Neuron (in vitro differentiated cells): ENCODE measurements around the gene SDC3.
"Not testable (repeated sequence)": the region's sequence is repeated elsewhere in the genome, so short reads cannot be mapped to it uniquely, and the experiment has no call there.

Source experiments
- H2AFZ ChIP-seq: one replicate; pipeline ENCODE4 v1.6.1; 2013; ENCODE audit warnings: low read depth, mild to moderate bottlenecking, inconsistent platforms, low read length, moderate library complexity
- H3K27me3 ChIP-seq: one replicate; pipeline ENCODE4 v1.6.1; 2013; ENCODE audit warnings: low read length; ENCODE audit not compliant: insufficient read depth
- H3K36me3 ChIP-seq: one replicate; pipeline ENCODE4 v1.6.1; 2013; ENCODE audit warnings: low read length; ENCODE audit not compliant: insufficient read depth
- H3K4me1 ChIP-seq: one replicate; pipeline ENCODE4 v1.6.1; 2013; ENCODE audit warnings: low read length; ENCODE audit not compliant: insufficient read depth
- H3K4me3 ChIP-seq: 2 replicates; pipeline ENCODE4 v1.5.1; 2013; ENCODE audit warnings: mild to moderate bottlenecking, low read length, moderate library complexity
- H3K9me3 ChIP-seq: one replicate; pipeline ENCODE4 v1.6.1; 2013; ENCODE audit warnings: low read length

Gene SDC3

DNA sequence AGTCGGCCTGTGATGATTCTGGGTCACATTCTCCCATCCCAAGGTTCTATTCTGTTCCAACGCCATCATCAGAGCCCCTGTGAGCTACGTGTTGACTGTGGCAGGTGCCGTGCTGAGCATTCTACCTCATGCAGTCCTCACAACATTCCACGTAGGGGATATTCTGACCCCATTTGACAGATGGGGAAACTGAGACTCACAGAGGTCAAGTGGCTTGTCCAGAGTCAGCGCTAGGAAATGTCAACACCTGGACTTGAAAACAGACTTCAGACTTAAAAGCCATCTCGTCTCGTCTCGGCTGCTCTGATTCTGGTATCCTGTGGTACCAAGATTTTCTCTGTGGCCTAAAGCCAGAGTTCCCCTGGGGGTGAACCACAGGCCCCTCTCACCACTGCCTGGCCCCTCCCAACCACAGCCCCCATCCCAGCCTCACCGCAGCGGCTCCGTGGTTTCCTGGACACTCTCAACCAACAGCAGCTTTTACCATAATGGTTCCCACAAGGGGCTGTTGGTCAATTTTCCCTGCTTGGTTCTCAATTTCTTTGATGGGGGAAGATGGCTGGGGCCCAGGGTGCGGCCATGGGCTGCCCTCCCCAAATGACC, 39.6 kb downstream of the SDC3 start:
- Histone ChIP-seq H3K9me3 (no peaks in the 10 kb centered on the region), H2AFZ (no peak overlapping the region), H3K27me3 (no peaks in the 10 kb centered on the region), H3K4me3 (no peak overlapping the region), H3K36me3 (peaks cover 26% of the 10 kb centered on the region), H3K4me1 (peaks cover 8% of the 10 kb centered on the region)

DNA sequence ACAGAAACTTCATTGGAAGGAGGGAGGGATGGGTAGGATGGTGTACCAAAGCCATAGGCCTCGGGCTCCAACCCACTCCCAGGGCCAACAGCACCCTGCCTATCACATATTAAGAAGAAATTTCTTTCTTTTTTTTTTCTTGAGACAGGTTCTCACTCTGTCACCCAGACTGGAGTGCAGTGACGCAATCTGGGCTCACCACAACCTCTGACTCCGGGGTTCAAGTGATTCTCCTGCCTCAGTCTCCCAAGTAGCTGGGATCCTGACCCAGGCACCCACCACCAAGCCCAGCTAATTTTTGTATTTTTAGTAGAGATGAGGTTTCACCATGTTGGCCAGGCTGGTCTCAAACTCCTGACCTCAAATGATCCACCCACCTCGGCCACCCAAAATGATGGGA, 40.5 kb downstream of the SDC3 start:
- H2AFZ ChIP-seq, H3K9me3 ChIP-seq, H3K4me3 ChIP-seq, H3K4me1 ChIP-seq, H3K27me3 ChIP-seq: not testable (repeated sequence)
- H3K36me3 ChIP-seq = peaks cover 17% of the 10 kb centered on the region

GRCh38 chr1:30867537-30867936, 41.0 kb downstream of the SDC3 start:
- H3K9me3 ChIP-seq = no peaks in the 10 kb centered on the region
- H2AFZ ChIP-seq = no peak overlapping the region
- peaks cover 10% of the 10 kb centered on the region for H3K4me1 ChIP-seq
- H3K27me3 ChIP-seq = no peaks in the 10 kb centered on the region
- H3K4me3 ChIP-seq = no peak overlapping the region
- peaks cover 12% of the 10 kb centered on the region for H3K36me3 ChIP-seq

DNA sequence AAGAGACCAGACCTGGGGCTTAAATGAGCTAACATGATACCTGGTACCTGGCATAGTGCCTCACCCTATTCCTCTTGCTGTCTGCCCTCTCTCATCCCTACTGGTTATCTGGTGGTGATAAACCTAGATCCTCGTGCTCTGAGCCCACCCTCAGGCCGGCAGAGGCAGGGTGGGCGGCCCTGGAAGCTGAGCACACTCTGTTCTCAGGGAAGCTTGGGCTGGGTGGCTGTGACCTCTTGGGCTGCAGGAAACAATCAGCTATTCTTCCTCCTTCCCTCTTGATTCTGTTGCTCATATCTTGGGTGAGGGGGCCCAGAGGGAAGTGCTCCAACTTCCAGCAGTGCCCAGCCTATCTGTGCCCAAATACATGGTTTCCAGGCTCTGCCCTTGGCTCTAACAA, 42.0 kb downstream of the SDC3 start:
- Histone ChIP-seq H3K36me3 (peaks cover 3% of the 10 kb centered on the region), H3K27me3 (no peaks in the 10 kb centered on the region), H3K4me1 (peaks cover 10% of the 10 kb centered on the region), H3K9me3 (no peaks in the 10 kb centered on the region), H3K4me3 (no peak overlapping the region), H2AFZ (no peak overlapping the region)

GRCh38 chr1:30864681-30865080, 43.9 kb downstream of the SDC3 start:
- peaks cover 10% of the 10 kb centered on the region for H3K4me1 ChIP-seq
- no peaks in the 10 kb centered on the region for H3K9me3 ChIP-seq
- H2AFZ ChIP-seq = no peak overlapping the region
- no peak overlapping the region for H3K4me3 ChIP-seq
- H3K27me3 ChIP-seq = no peaks in the 10 kb centered on the region
- H3K36me3 ChIP-seq = no peaks in the 10 kb centered on the region

GRCh38 chr1:30863858-30864604, 44.5 kb downstream of the SDC3 start:
- no peaks in the 10 kb centered on the region for H3K36me3 ChIP-seq
- H3K9me3 ChIP-seq = no peaks in the 10 kb centered on the region
- no peak overlapping the region for H3K4me3 ChIP-seq
- peaks cover 10% of the 10 kb centered on the region for H3K4me1 ChIP-seq
- no peaks in the 10 kb centered on the region for H3K27me3 ChIP-seq
- no peak overlapping the region for H2AFZ ChIP-seq

DNA sequence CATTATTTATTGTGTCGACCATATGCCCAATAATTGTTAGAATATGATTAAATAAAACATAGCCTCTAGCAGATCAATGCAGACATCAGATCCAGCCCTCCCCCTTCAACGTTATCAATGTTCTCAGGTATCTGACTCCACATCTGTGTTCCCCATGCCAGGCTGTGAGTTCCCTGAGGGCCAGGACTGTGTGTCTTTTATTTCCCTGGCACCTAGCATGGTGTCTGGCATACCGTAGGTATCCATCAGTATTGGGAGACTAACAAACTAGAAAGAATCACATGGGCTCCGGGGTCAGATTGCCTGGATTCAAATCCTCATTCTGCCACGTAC, 48.3 kb downstream of the SDC3 start:
- no peak overlapping the region for H3K4me3 ChIP-seq
- H3K27me3 ChIP-seq = no peaks in the 10 kb centered on the region
- peaks cover 22% of the 10 kb centered on the region for H3K4me1 ChIP-seq
- no peaks in the 10 kb centered on the region for H3K36me3 ChIP-seq
- H2AFZ ChIP-seq = no peak overlapping the region
- no peaks in the 10 kb centered on the region for H3K9me3 ChIP-seq

GRCh38 chr1:30857964-30858363, 50.6 kb downstream of the SDC3 start:
- Histone ChIP-seq H3K27me3 (no peaks in the 10 kb centered on the region), H3K4me3 (no peak overlapping the region), H3K36me3 (no peaks in the 10 kb centered on the region), H2AFZ (no peak overlapping the region), H3K4me1 (peaks cover 22% of the 10 kb centered on the region), H3K9me3 (no peaks in the 10 kb centered on the region)

- Histone ChIP-seq H3K36me3 (no peaks in the 10 kb centered on the region), H3K4me3 (no peak overlapping the region), H3K4me1 (peaks cover 22% of the 10 kb centered on the region), H3K27me3 (no peaks in the 10 kb centered on the region), H3K9me3 (no peaks in the 10 kb centered on the region), H2AFZ (no peak overlapping the region)
These were observed 51.5 kb downstream of the SDC3 start for GRCh38 chr1:30857062-30857461.

DNA sequence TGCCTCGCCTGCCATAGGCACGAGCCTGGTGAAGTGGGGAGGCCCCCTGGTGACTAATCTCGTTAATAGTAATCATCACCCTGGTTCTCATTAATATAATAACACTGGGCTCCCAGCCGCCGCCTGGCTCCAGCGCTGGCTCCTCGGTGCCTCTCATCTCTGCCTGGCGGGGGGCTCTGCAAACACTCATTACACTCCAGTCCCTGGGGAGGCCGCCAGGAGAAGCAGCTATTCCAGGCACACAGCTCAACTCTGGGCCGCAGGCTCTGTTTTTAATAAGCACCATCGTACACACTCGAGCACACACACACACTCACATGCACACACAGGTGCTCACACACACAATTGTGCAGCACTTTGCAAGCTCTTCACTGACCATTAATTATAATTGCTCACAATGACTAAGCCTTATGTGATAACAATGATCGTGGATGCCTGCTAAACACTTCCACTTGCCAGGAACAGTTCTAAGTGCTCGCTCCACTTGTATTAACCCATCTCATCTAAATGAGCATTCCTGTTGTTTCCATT, 52.2 kb downstream of the SDC3 start:
- Histone ChIP-seq H3K27me3 (no peaks in the 10 kb centered on the region), H3K4me3 (no peak overlapping the region), H3K9me3 (no peaks in the 10 kb centered on the region), H3K36me3 (no peaks in the 10 kb centered on the region), H2AFZ (no peak overlapping the region), H3K4me1 (peaks cover 22% of the 10 kb centered on the region)

DNA sequence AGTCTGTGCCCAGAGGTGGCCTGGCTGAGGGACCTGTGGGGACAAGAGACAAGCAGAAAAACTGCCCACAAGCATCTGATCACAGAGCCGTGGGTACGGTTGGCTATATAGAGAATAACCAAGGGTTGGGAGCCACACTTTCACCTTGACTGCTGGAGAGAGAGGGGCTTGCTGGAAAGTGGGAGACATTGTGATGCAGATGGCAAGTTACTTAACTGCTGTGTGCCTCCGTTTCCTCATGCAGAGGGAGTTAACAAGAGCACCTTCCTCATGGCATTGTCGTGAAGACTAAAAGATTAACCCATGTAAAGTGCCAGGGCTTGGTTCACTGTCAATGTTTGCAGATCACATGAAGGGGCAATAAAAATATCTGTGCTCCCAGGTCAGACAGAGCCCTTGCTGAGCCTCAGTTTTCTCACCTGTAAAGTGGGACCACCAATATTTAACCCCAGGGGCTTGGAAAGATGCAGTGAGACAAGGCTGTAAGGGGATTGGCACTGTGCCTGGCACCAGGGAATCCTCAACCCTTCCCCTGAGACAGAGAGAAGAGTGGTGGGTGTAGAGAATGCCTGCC, 52.8 kb downstream of the SDC3 start:
- Histone ChIP-seq H3K4me3 (no peak overlapping the region), H2AFZ (no peak overlapping the region), H3K9me3 (no peaks in the 10 kb centered on the region), H3K27me3 (no peaks in the 10 kb centered on the region), H3K4me1 (peaks cover 22% of the 10 kb centered on the region), H3K36me3 (no peaks in the 10 kb centered on the region)

GRCh38 chr1:30853350-30853749, 55.2 kb downstream of the SDC3 start:
- Histone ChIP-seq H3K27me3 (no peaks in the 10 kb centered on the region), H3K4me3 (no peak overlapping the region), H3K36me3 (no peaks in the 10 kb centered on the region), H2AFZ (no peak overlapping the region), H3K4me1 (peaks cover 17% of the 10 kb centered on the region), H3K9me3 (no peaks in the 10 kb centered on the region)

DNA sequence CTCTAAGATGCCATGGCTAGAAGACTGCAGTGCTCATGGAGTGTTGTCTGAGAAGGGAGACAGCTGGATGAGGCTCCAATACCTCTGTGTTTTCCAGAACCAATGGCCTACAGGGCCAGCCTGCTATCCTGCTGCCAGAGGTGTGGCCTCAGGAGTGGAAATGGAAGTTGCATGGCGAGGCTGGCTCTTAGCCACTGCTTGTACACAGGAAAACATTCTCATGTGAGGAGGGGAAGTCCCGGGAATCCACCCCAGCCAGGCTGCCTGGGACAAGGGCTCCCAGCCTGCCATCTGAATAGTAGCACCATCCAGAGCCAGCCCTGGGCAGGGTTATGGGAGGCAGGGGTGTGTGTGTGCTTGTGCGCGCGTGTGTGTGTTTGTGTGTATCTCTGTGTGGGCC, 56.5 kb downstream of the SDC3 start:
- no peaks in the 10 kb centered on the region for H3K36me3 ChIP-seq
- H3K9me3 ChIP-seq = no peaks in the 10 kb centered on the region

More for the DNA sequence above, 56.5 kb downstream of the SDC3 start:
- H3K4me1 ChIP-seq = peaks cover 21% of the 10 kb centered on the region
- H3K27me3 ChIP-seq = no peaks in the 10 kb centered on the region
- H3K4me3 ChIP-seq = no peak overlapping the region
- H2AFZ ChIP-seq = no peak overlapping the region
